H1 (cell line): ENCODE measurements around the gene OLFM1. TPM values are rescaled to one million over a fixed set of nuclear protein-coding genes. Genes with fewer than 3 reads are reported as not detected.

Experiments used
- CTCF ChIA-PET: fragments of 300-600 bp; sonication (Branson Sonifier 250); formaldehyde crosslinking; loops from one replicate; lab custom pipeline; 2021; ENCODE audit not compliant: partially characterized antibody; lab: Charles Lee
- POLR2A ChIA-PET: fragments of 300-600 bp; sonication (Branson Sonifier 250); formaldehyde crosslinking; loops from one replicate; lab custom pipeline; 2021; ENCODE audit warnings: inconsistent platforms; ENCODE audit not compliant: partially characterized antibody; lab: Charles Lee
- DNase-seq, 2 experiments: peaks; one replicate each; pipeline versions ENCODE4 v3.0.0 to v3.0.0-alpha.2; 2010 to 2022; ENCODE audit warnings: low spot score in 2 of 2, low read depth in 1 of 2, mixed read lengths in 1 of 2
- FAIRE-seq: peaks from 2 replicates; lab custom pipeline; 2011; peaks lifted over from hg19 to GRCh38; lab: Jason Lieb, UNC
- H2AFZ ChIP-seq: 2 replicates; pipeline ENCODE4 v1.8.1; 2012; ENCODE audit warnings: low read length, inconsistent platforms
- H2AK5ac ChIP-seq: 2 replicates; pipeline ENCODE4 v1.6.1; 2013; ENCODE audit warnings: low read depth, low read length
- H2BK120ac ChIP-seq: replicated peaks from 2 replicates; pipeline ENCODE3; 2013; ENCODE audit warnings: low read depth, low read length, inconsistent platforms
- H2BK12ac ChIP-seq: 2 replicates; pipeline ENCODE4 v1.6.1; 2013; ENCODE audit warnings: low read depth, low read length
- H2BK15ac ChIP-seq: 2 replicates; pipeline ENCODE4 v1.6.1; 2013; ENCODE audit warnings: low read length
- H2BK20ac ChIP-seq: 2 replicates; pipeline ENCODE4 v1.6.1; 2013; ENCODE audit warnings: low read length
- H2BK5ac ChIP-seq: 2 replicates; pipeline ENCODE4 v1.6.1; 2013; ENCODE audit warnings: low read depth, low read length
- H3K14ac ChIP-seq: 2 replicates; pipeline ENCODE4 v1.6.1; 2013; ENCODE audit warnings: inconsistent platforms; ENCODE audit not compliant: insufficient read length
- H3K18ac ChIP-seq: 2 replicates; pipeline ENCODE4 v1.6.1; 2013; ENCODE audit warnings: low read length; ENCODE audit errors: extremely low read depth
- H3K23ac ChIP-seq: 2 replicates; pipeline ENCODE4 v1.6.1; 2013; ENCODE audit warnings: inconsistent platforms; ENCODE audit not compliant: insufficient read length
- H3K23me2 ChIP-seq: 2 replicates; pipeline ENCODE4 v1.6.1; 2013; ENCODE audit warnings: low read depth, low read length
- H3K27ac ChIP-seq: 2 replicates; pipeline ENCODE4 v1.6.1; 2011; ENCODE audit warnings: low read depth, low read length, inconsistent platforms
- H3K27me3 ChIP-seq, 4 experiments: replicated peaks in 1 of 4; 1 replicate in 1 of 4; 2 replicates in 3 of 4; pipeline versions ENCODE4 v1.6.1 to v1.8.1; 2011 to 2013; ENCODE audit warnings: low read length in 3 of 4, mild to moderate bottlenecking in 3 of 4, inconsistent platforms in 2 of 4, mixed read lengths in 2 of 4, moderate library complexity in 1 of 4; ENCODE audit not compliant: control insufficient read depth in 3 of 4, insufficient read depth in 3 of 4; ENCODE audit errors: extremely low read depth in 1 of 4
- H3K36me3 ChIP-seq, 4 experiments: 2 replicates each; pipeline versions ENCODE4 v1.6.1 to v1.8.1; 2011 to 2013; ENCODE audit warnings: mild to moderate bottlenecking in 4 of 4, low read length in 3 of 4, moderate library complexity in 2 of 4, control low read depth in 1 of 4, inconsistent platforms in 1 of 4; ENCODE audit not compliant: insufficient read depth in 4 of 4, control insufficient read depth in 2 of 4
- H3K4ac ChIP-seq: replicated peaks from 2 replicates; pipeline ENCODE3; 2013; ENCODE audit warnings: low read length, low read depth, mixed read lengths, inconsistent platforms; ENCODE audit not compliant: insufficient read length
- H3K4me1 ChIP-seq, 4 experiments: replicated peaks in 1 of 4; 1 replicate in 1 of 4; 2 replicates in 3 of 4; pipeline versions ENCODE4 v1.6.1 to v1.8.1; 2011 to 2013; ENCODE audit warnings: low read length in 3 of 4, inconsistent platforms in 2 of 4, mixed read lengths in 1 of 4; ENCODE audit not compliant: insufficient read depth in 4 of 4, control insufficient read depth in 3 of 4
- H3K4me2 ChIP-seq, 2 experiments: 2 replicates each; pipeline versions ENCODE4 v1.6.1 to v1.8.1; 2011 to 2013; ENCODE audit warnings: low read depth in 2 of 2, low read length in 2 of 2, control low read depth in 1 of 2, inconsistent platforms in 1 of 2, mild to moderate bottlenecking in 1 of 2; ENCODE audit not compliant: insufficient read depth in 1 of 2
- H3K4me3 ChIP-seq, 4 experiments: fragments of 200-600, 300-600 bp in 1 of 4; sonication (generic), shearing (Covaris generic), sonication (Bioruptor Twin) in 1 of 4; 2 replicates each; pipeline versions ENCODE4 v1.5.1 to v1.8.1; 2011 to 2016; ENCODE audit warnings: low read length in 4 of 4, low read depth in 3 of 4, control low read depth in 2 of 4, inconsistent platforms in 2 of 4, mild to moderate bottlenecking in 2 of 4, mixed read lengths in 1 of 4, moderate library complexity in 1 of 4; ENCODE audit not compliant: insufficient read depth in 2 of 4; ENCODE audit errors: extremely low read depth in 1 of 4
- H3K56ac ChIP-seq: replicated peaks from 2 replicates; pipeline ENCODE3; 2013; ENCODE audit warnings: low read depth, mild to moderate bottlenecking, mixed read lengths, low read length, inconsistent platforms; ENCODE audit not compliant: insufficient read length
- H3K79me1 ChIP-seq: 2 replicates; pipeline ENCODE4 v1.6.1; 2013; ENCODE audit warnings: low read depth, low read length, control low read depth
- H3K79me2 ChIP-seq, 2 experiments: 2 replicates each; pipeline versions ENCODE4 v1.6.1 to v1.8.1; 2012 to 2013; ENCODE audit warnings: low read length in 2 of 2, mild to moderate bottlenecking in 2 of 2, inconsistent platforms in 1 of 2; ENCODE audit not compliant: insufficient read depth in 2 of 2, control insufficient read depth in 1 of 2
- H3K9ac ChIP-seq, 4 experiments: replicated peaks in 1 of 4; 1 replicate in 1 of 4; 2 replicates in 3 of 4; pipeline versions ENCODE4 v1.6.1 to v1.8.1; 2011 to 2013; ENCODE audit warnings: low read depth in 3 of 4, low read length in 3 of 4, control low read depth in 2 of 4, mild to moderate bottlenecking in 2 of 4, moderate library complexity in 2 of 4, inconsistent platforms in 1 of 4; ENCODE audit errors: extremely low read depth in 1 of 4
- H3K9me3 ChIP-seq, 2 experiments: 2 replicates each; pipeline versions ENCODE4 v1.6.1 to v1.8.1; 2012 to 2013; ENCODE audit warnings: mild to moderate bottlenecking in 2 of 2, moderate library complexity in 2 of 2, control low read depth in 1 of 2, inconsistent platforms in 1 of 2, low read depth in 1 of 2, low read length in 1 of 2, mixed read lengths in 1 of 2; ENCODE audit not compliant: insufficient read depth in 2 of 2
- H4K20me1 ChIP-seq, 2 experiments: replicated peaks in 1 of 2; 2 replicates each; pipeline versions ENCODE3 to v1.8.1; 2011 to 2013; ENCODE audit warnings: inconsistent platforms in 2 of 2, low read length in 2 of 2, mild to moderate bottlenecking in 1 of 2; ENCODE audit not compliant: insufficient read depth in 2 of 2, control insufficient read depth in 1 of 2
- H4K5ac ChIP-seq: 2 replicates; pipeline ENCODE4 v1.6.1; 2013; ENCODE audit warnings: low read length, low read depth, mixed read lengths, inconsistent platforms; ENCODE audit not compliant: insufficient read length
- H4K8ac ChIP-seq: 2 replicates; pipeline ENCODE4 v1.8.0; 2013; ENCODE audit warnings: mild to moderate bottlenecking, moderate library complexity, low read length, inconsistent platforms; ENCODE audit not compliant: insufficient read depth; ENCODE audit errors: extremely low read depth
- H4K91ac ChIP-seq: replicated peaks from 2 replicates; pipeline ENCODE3; 2013; ENCODE audit warnings: low read length, mixed read lengths, inconsistent platforms; ENCODE audit not compliant: insufficient read length
- HDAC2 ChIP-seq, 2 experiments: fragments of 300-600 bp in 1 of 2; sonication (generic) in 1 of 2; IDR thresholded peaks; 2 replicates each; pipeline ENCODE4 v1.6.1; 2011 to 2012; ENCODE audit warnings: low read depth in 2 of 2, low read length in 2 of 2, mild to moderate bottlenecking in 2 of 2, moderate library complexity in 2 of 2, borderline replicate concordance in 1 of 2, inconsistent platforms in 1 of 2
- HDAC6 ChIP-seq: IDR thresholded peaks from one replicate; pipeline ENCODE4 v1.7.1; 2012; ENCODE audit warnings: low read depth, mild to moderate bottlenecking, inconsistent platforms, low read length, moderate library complexity
- JUND ChIP-seq: IDR thresholded peaks from 2 replicates; pipeline ENCODE4 v1.6.1; 2011; ENCODE audit warnings: mild to moderate bottlenecking, improper control_type of control experiment, low read length
- KDM1A ChIP-seq: fragments of 200-600, 300-600 bp; sonication (generic); IDR thresholded peaks from 2 replicates; pipeline ENCODE4 v1.7.1; 2016; ENCODE audit warnings: mild to moderate bottlenecking, low read length, borderline replicate concordance
- SIRT6 ChIP-seq: IDR thresholded peaks from one replicate; pipeline ENCODE4 v1.7.1; 2012; ENCODE audit warnings: low read length, inconsistent platforms
- SRF ChIP-seq: IDR thresholded peaks from 2 replicates; pipeline ENCODE4 v1.6.1; 2011; ENCODE audit warnings: mild to moderate bottlenecking, low read depth, low read length, moderate library complexity
- TCF12 ChIP-seq: IDR thresholded peaks from 2 replicates; pipeline ENCODE4 v1.6.1; 2011; ENCODE audit warnings: low read depth, mild to moderate bottlenecking, low read length
- TEAD4 ChIP-seq: IDR thresholded peaks from 2 replicates; pipeline ENCODE4 v1.6.1; 2012; ENCODE audit warnings: low read depth, low read length, inconsistent platforms, mixed read lengths
- WGBS, 2 experiments: shearing (Covaris generic) in 1 of 2; methylation state at CpG; one replicate each; pipeline versions ENCODE4 v1.1.6 to v1.1.7; 2013 to 2015; ENCODE audit warnings: low lambda C conversion rate in 2 of 2, mixed read lengths in 2 of 2, inconsistent platforms in 1 of 2, low coverage in 1 of 2, missing lambda C conversion rate in 1 of 2; ENCODE audit not compliant: insufficient replicate concordance in 2 of 2, insufficient coverage in 1 of 2, insufficient read length in 1 of 2; ENCODE audit errors: extremely low coverage in 1 of 2, missing lambda C conversion rate in 1 of 2; 5-methylcytosine and 5-hydroxymethylcytosine counted together
- polyA plus RNA-seq, 7 experiments: library from polyadenylated mRNA; depleted of rRNA in 3 of 7; stranded (reverse) in 5 of 7; unstranded in 2 of 7; fragments of >200 nt in 5 of 7; fragments of 200-250 nt in 2 of 7; gene quantifications; 1 replicate in 5 of 7; 2 replicates in 1 of 7; 4 replicates in 1 of 7; pipeline versions ENCODE4 v1.2.1 to v1.2.3, GENCODE V29; 2011 to 2013; ENCODE audit warnings: missing spikeins in 2 of 7, mixed read lengths in 2 of 7
- total RNA-seq: library from RNA; stranded (reverse); fragmentation: NEBNext Ultra II Directional; extraction: Animal tissue kit (Norgen Biotek cat#: 25700); gene quantifications from 2 replicates; pipeline ENCODE4 v1.2.1, GENCODE V29; 2021
- TF ChIP-seq, protein P1 (sequence below): IDR thresholded peaks from 2 replicates; pipeline ENCODE4 v1.6.1; 2012; ENCODE audit warnings: inconsistent platforms

The OLFM1 gene
- total and polyA plus RNA-seq, 2 of the 8 experiments (the other 6 are each of a cell fraction or from before 2014, with no cell fraction given): 53.0 to 53.4 TPM

- Histone ChIP-seq H2BK12ac (no peak overlapping the region), H3K4me3 (no peak overlapping the region), H3K23ac (no peak overlapping the region), H2BK20ac (no peak overlapping the region), H3K14ac (no peak overlapping the region), H4K8ac (no peak overlapping the region), H3K4me1 (peaks cover 0 to 9% (median 4%) of the 10 kb centered on the region in 4 experiments; a peak in 3 of 7 replicates), H3K9ac (no peak overlapping the region), H3K27ac (no peak overlapping the region), H3K4ac (no peak overlapping the region), H3K27me3 (no peaks in the 10 kb centered on the region), H3K79me2 (no peaks in the 10 kb centered on the region), H2BK120ac (no peak overlapping the region), H3K9me3 (peaks cover 13% of the 10 kb centered on the region in 2 experiments; a peak in 3 of 4 replicates), H3K36me3 (no peaks in the 10 kb centered on the region), H3K56ac (no peak overlapping the region), H3K18ac (no peak overlapping the region), H3K4me2 (no peak overlapping the region), H2AK5ac (no peak overlapping the region), H3K79me1 (no peaks in the 10 kb centered on the region), H4K20me1 (no peaks in the 10 kb centered on the region), H3K23me2 (0 out of 2 replicates have a peak, but pooled peaks cover 2% of the 10 kb centered on the region), H4K5ac (no peak overlapping the region), H2AFZ (no peak overlapping the region), H2BK5ac (no peak overlapping the region), H4K91ac (no peak overlapping the region), H2BK15ac (no peak overlapping the region)
- DNase-seq: no peak
- no peak for FAIRE-seq
- TF ChIP-seq TCF12: no peak
- no peak for TF ChIP-seq KDM1A
- no peak for TF ChIP-seq TEAD4
- no peak for TF ChIP-seq JUND
- no peak for TF ChIP-seq HDAC2 (IDR thresholded peaks at IDR 0.05; ENCODE audit: borderline replicate concordance in 1 of 2, low read depth in 2 of 2, low read length in 2 of 2)
- no peak for TF ChIP-seq HDAC6
- TF ChIP-seq SIRT6: no peak
- TF ChIP-seq SRF: no peak
- TF ChIP-seq, protein P1, sequence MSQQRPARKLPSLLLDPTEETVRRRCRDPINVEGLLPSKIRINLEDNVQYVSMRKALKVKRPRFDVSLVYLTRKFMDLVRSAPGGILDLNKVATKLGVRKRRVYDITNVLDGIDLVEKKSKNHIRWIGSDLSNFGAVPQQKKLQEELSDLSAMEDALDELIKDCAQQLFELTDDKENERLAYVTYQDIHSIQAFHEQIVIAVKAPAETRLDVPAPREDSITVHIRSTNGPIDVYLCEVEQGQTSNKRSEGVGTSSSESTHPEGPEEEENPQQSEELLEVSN: no peak
- 98% methylated on average over 4 of the region's 4 CpGs; no CpG with 5 or more reads in 1 of the 2 experiments for WGBS, 2 experiments
- ChIA-PET CTCF (no interaction called here), POLR2A (no interaction called here)
These were observed 21.7 kb upstream of the OLFM1 start for GRCh38 chr9:135065804-135066203.
